HG03280 (cell line): ENCODE data around the gene FAIM2.

ENCODE experiments used
- ATAC-seq: cut with Tn5 transposase; IDR thresholded peaks from one replicate; pipeline ENCODE4 v1.9.1; 2021; ENCODE audit warnings: mild to moderate bottlenecking, moderate library complexity; ENCODE audit not compliant: unreplicated experiment

Gene FAIM2

GRCh38 chr12:49899921-49900320, 3.8 kb downstream of the FAIM2 start:
- no peak for ATAC-seq

- ATAC-seq = no peak
Measured at GRCh38 chr12:49899286-49899843, 4.3 kb downstream of the FAIM2 start.

- no peak for ATAC-seq
Measured at GRCh38 chr12:49897276-49897675, 6.4 kb downstream of the FAIM2 start.

GRCh38 chr12:49895773-49896172, 7.9 kb downstream of the FAIM2 start:
- no peak for ATAC-seq

GRCh38 chr12:49894751-49895148, 8.9 kb downstream of the FAIM2 start:
- ATAC-seq = no peak

- no peak for ATAC-seq
Measured at GRCh38 chr12:49893753-49894750, 9.6 kb downstream of the FAIM2 start.

- no peak for ATAC-seq
Measured at GRCh38 chr12:49892732-49893317, 10.9 kb downstream of the FAIM2 start.

- ATAC-seq = no peak
Measured at GRCh38 chr12:49892084-49892731, 11.5 kb downstream of the FAIM2 start.

- no peak for ATAC-seq
Measured at GRCh38 chr12:49891476-49891875, 12.2 kb downstream of the FAIM2 start.

- ATAC-seq = no peak
Measured at GRCh38 chr12:49891012-49891411, 12.7 kb downstream of the FAIM2 start.

- no peak for ATAC-seq
Measured at GRCh38 chr12:49890096-49890461, 13.6 kb downstream of the FAIM2 start.

- ATAC-seq = no peak
Measured at GRCh38 chr12:49889361-49890095, 14.2 kb downstream of the FAIM2 start.

- no peak for ATAC-seq
Measured at GRCh38 chr12:49888461-49889151, 15.1 kb downstream of the FAIM2 start.

GRCh38 chr12:49887536-49888401, 15.9 kb downstream of the FAIM2 start:
- no peak for ATAC-seq

GRCh38 chr12:49887091-49887490, 16.6 kb downstream of the FAIM2 start:
- ATAC-seq = no peak

- no peak for ATAC-seq
Measured at GRCh38 chr12:49885663-49886461, 17.8 kb downstream of the FAIM2 start.

GRCh38 chr12:49885118-49885517, 18.6 kb downstream of the FAIM2 start:
- ATAC-seq = no peak

GRCh38 chr12:49882851-49883464, 20.7 kb downstream of the FAIM2 start:
- no peak for ATAC-seq
